SH-SY5Y (cell line): ENCODE measurements around the gene CASQ1.

Experiments
- GATA2 ChIP-seq: IDR thresholded peaks from 2 replicates; pipeline ENCODE4 v1.6.1; 2011; ENCODE audit warnings: mild to moderate bottlenecking, low read depth, low read length
- GATA3 ChIP-seq: IDR thresholded peaks from 2 replicates; pipeline ENCODE4 v1.6.1; 2011; ENCODE audit warnings: low read depth, mild to moderate bottlenecking, low read length, moderate library complexity

- no peak for TF ChIP-seq GATA3
- no peak for TF ChIP-seq GATA2
Observed at GRCh38 chr1:160178731-160179130, 11.6 kb upstream of the CASQ1 start.
